Esophagus mucosa (tissue), 1 donor: ENCODE measurements around the gene NCF1. TPM values are rescaled to one million over a fixed set of nuclear protein-coding genes. Genes with fewer than 3 reads are reported as not detected.
"Not testable (repeated sequence)": the region's sequence is repeated elsewhere in the genome, so short reads cannot be mapped to it uniquely, and the experiment has no call there.

Source experiments
- ATAC-seq: fragments of 200-7000 bp; cut with Tn5 transposase; one replicate; pipeline ENCODE4 v1.9.1; 2020
- total RNA-seq: library from RNA; stranded (reverse); gene quantifications from one replicate; pipeline ENCODE4 v1.2.4, GENCODE V29; 2023
- donor health status: DM: yes; HTN: yes; CAD: no.

NCF1 gene
- total RNA-seq, 1 donor from 2014 or later = 2.7 TPM

DNA sequence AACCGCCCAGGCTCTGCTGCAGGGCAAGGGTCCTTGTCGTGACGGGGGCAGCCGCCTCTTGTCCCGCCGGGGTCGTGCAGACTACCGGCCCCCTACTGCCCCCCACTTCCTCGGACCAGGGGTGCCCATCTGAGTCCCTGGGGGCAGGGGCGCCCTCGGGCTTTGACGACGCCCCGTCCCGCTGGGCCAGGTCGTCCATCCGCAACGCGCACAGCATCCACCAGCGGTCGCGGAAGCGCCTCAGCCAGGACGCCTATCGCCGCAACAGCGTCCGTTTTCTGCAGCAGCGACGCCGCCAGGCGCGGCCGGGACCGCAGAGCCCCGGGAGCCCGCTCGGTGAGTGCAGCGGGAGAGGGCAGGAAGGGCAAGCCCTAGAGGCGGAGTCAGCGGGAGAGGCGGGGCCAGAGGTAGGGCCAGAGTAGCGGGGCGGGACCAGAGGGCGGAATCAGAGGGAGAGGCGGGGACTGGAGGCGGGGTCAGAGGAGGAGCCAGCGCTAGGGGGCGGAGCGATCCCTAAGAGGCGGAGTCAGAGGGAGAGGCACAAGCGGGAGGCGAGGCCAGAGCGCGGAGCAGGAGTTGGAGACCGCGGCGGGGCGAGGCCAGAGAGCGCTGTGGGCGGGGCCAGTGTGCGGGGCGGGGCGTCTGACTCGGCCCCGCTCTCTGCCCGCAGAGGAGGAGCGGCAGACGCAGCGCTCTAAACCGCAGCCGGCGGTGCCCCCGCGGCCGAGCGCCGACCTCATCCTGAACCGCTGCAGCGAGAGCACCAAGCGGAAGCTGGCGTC, 14.7 kb downstream of the NCF1 start:
- peak; percentile 98 for ATAC-seq

- peak; percentile 9 for ATAC-seq
Observed at GRCh38 chr7:74789200-74789736, 15.5 kb downstream of the NCF1 start.

DNA sequence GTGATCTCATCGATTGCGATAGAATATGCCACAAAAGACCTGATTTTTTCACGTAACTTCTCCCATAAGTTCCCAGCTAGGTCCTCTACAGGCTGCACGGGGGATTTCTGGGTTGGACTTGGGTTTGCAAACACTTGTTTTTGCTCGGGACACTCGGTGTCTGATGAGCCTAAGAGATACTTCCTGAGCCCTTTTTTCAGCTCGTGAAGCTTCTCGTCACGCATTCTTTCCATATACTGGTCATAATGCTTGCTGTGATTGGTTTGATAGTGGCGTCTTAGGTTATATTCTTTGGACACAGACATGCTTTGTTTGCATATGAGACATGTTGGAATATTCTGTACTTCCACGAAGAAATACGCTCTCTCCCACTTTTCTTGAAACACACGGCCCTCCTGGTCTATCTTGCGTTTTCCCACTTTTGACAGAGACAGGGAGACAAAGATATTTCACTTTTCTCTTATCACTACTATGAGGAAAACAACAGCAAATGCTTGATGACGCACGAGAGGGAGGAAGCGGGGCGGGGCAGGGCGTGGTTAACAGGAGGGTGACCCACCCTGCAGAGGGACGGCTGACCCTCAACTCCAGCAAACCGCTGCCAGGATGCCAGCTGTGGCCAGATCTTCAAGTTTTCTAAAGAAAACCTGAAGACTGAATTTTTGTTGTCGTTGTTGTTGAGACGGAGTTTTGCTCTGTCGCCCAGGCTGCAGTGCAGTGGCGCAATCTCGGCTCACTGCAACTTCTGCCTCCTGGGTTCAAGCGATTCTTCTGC, 24.2 kb downstream of the NCF1 start:
- ATAC-seq = not testable (repeated sequence)

DNA sequence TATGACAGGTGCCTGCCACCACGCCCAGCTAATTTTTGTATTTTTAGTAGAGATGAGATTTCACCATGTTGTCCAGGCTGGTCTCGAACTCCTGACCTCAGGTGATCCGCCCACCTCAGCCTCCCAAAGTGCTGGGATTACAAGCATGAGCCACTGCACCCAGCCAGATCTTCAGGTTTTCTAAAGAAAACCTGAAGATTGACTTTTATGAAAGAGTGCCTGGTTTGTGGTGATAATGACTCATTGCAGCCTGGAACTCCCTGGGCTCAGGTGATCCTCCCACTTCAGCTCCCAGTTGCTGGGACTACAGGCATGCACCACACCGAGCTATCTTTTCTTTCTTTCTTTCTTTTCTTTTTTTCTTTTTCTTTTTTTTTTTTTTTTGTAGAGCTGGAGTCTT, 24.8 kb downstream of the NCF1 start:
- peak; percentile 83 for ATAC-seq

- not testable (repeated sequence) for ATAC-seq
Observed at GRCh38 chr7:74815882-74816281, 42.1 kb downstream of the NCF1 start.

GRCh38 chr7:74820146-74820805, 46.5 kb downstream of the NCF1 start:
- peak; percentile 77 for ATAC-seq

- not testable (repeated sequence) for ATAC-seq
Observed at GRCh38 chr7:74821259-74821658, 47.4 kb downstream of the NCF1 start.

DNA sequence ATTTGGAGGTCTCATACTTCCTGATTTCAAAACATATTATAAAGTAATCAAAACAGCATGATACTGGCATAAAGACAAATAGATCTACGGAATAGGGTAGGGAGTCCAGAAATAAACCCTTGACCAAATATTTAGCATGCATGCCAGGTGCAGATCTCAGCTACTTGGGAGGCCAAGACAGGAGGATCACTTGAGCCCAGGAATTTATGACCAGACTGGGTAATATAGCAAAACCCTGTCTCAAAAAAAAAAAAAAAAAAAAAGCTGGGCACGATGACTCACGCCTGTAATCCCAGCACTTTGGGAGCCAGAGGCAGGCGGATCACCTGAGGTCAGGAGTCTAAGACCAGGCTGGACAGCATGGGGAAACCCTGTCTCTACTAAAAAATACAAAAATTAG, 56.1 kb downstream of the NCF1 start:
- ATAC-seq = not testable (repeated sequence)

DNA sequence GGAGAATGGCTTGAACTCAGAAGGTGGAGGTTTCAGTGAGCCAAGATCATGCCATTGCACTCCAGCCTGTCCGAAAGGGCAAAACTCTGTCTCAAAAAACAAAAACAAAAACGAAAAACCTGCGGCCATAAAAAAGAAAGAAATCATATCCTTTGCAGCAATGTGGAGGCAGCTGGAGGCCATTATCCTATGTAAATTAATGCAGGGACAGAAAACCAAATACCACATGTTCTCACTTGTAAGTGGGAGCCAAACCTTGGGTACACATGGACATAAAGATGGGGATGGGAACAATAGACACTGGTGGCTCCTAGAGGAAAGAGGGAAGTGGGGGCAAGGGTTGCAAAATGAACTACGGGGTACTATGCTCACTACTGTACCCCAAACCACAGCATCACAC, 56.6 kb downstream of the NCF1 start:
- ATAC-seq = not testable (repeated sequence)

Other genes starting within 250 kb of the NCF1 start
- gene GTF2I, start 116.3 kb upstream of the NCF1 start, total RNA-seq = 130 TPM
- 10.2 TPM for gene GTF2IRD2, start 77.6 kb downstream of the NCF1 start, total RNA-seq
- 3.4 TPM for gene CASTOR2, start 190.7 kb downstream of the NCF1 start, total RNA-seq